GM23338 (cell line): ENCODE measurements around the gene MUC5B. TPM values are rescaled to one million over a fixed set of nuclear protein-coding genes. Genes with fewer than 3 reads are reported as not detected.

Experiments used
- ATAC-seq: fragments of 200-7000 bp; cut with Tn5 transposase; 3 replicates; pipeline ENCODE4 v1.9.1; 2020
- DNase-seq: peaks from one replicate; pipeline ENCODE4 v3.0.0-alpha.2; 2015; ENCODE audit warnings: low spot score
- H2AFZ ChIP-seq: fragments of 200-600 bp; sonication (generic); 2 replicates; pipeline ENCODE4 v1.8.0; 2016; ENCODE audit warnings: antibody characterized with exemption, mild to moderate bottlenecking, moderate library complexity
- H3F3A ChIP-seq: fragments of 200-600 bp; sonication (generic); replicated peaks from 2 replicates; pipeline ENCODE4 v1.8.0; 2017; ENCODE audit warnings: antibody characterized with exemption, mixed run types, low read depth
- H3K27ac ChIP-seq: fragments of 200-600 bp; sonication (generic); 2 replicates; pipeline ENCODE4 v1.6.1; 2016; ENCODE audit warnings: low read depth
- H3K27me3 ChIP-seq: fragments of 200-600 bp; sonication (generic); 2 replicates; pipeline ENCODE4 v1.8.0; 2016; ENCODE audit warnings: mild to moderate bottlenecking, mixed run types, moderate library complexity; ENCODE audit not compliant: insufficient read depth
- H3K36me3 ChIP-seq: fragments of 200-600 bp; sonication (generic); 2 replicates; pipeline ENCODE4 v1.8.0; 2016; ENCODE audit warnings: mild to moderate bottlenecking; ENCODE audit not compliant: insufficient read depth
- H3K4me1 ChIP-seq: fragments of 200-600 bp; sonication (generic); 2 replicates; pipeline ENCODE4 v1.8.0; 2016; ENCODE audit warnings: mild to moderate bottlenecking, moderate library complexity; ENCODE audit not compliant: insufficient read depth
- H3K4me2 ChIP-seq: fragments of 200-600 bp; sonication (generic); 2 replicates; pipeline ENCODE4 v1.7.1; 2017; ENCODE audit warnings: mixed run types
- H3K4me3 ChIP-seq: fragments of 200-600 bp; sonication (generic); 2 replicates; pipeline ENCODE4 v1.6.1; 2016; ENCODE audit warnings: mixed run types
- H3K79me2 ChIP-seq: fragments of 200-600 bp; sonication (generic); replicated peaks from 2 replicates; pipeline ENCODE4 v1.8.0; 2017; ENCODE audit warnings: mild to moderate bottlenecking; ENCODE audit not compliant: insufficient read depth
- H3K9me2 ChIP-seq: fragments of 200-600 bp; sonication (generic); 2 replicates; pipeline ENCODE4 v1.8.0; 2017; ENCODE audit not compliant: insufficient read depth
- H4K20me1 ChIP-seq: fragments of 200-600 bp; sonication (generic); replicated peaks from 2 replicates; pipeline ENCODE4 v1.8.0; 2017; ENCODE audit warnings: mild to moderate bottlenecking; ENCODE audit not compliant: insufficient read depth
- H3K27ac Mint-ChIP-seq: 2 replicates; pipeline ENCODE4 v1.8.0; 2020; ENCODE audit warnings: inconsistent platforms, mild to moderate bottlenecking, moderate library complexity, mixed read lengths
- H3K27me3 Mint-ChIP-seq: 3 replicates; pipeline ENCODE4 v1.8.0; 2022; ENCODE audit warnings: low read depth, mild to moderate bottlenecking, moderate library complexity, mixed read lengths, inconsistent platforms; ENCODE audit not compliant: insufficient read depth, poor library complexity
- H3K36me3 Mint-ChIP-seq: 3 replicates; pipeline ENCODE4 v1.8.0; 2021; ENCODE audit warnings: low read depth, mild to moderate bottlenecking, inconsistent platforms, moderate library complexity, mixed read lengths
- H3K4me1 Mint-ChIP-seq: 3 replicates; pipeline ENCODE4 v1.8.0; 2020; ENCODE audit warnings: mild to moderate bottlenecking, inconsistent platforms, mixed read lengths
- H3K4me3 Mint-ChIP-seq: 3 replicates; pipeline ENCODE4 v1.8.0; 2021; ENCODE audit warnings: moderate library complexity, mild to moderate bottlenecking, inconsistent platforms, mixed read lengths
- H3K9me3 Mint-ChIP-seq: 3 replicates; pipeline ENCODE4 v1.8.0; 2020; ENCODE audit warnings: moderate library complexity, mild to moderate bottlenecking, inconsistent platforms, mixed read lengths
- POLR2AphosphoS5 ChIP-seq: IDR thresholded peaks from 2 replicates; pipeline ENCODE4 v1.6.1; 2016; ENCODE audit warnings: antibody characterized with exemption, low read depth
- polyA plus RNA-seq: library from polyadenylated mRNA; unstranded; fragments of >200 nt; fragmentation: Nextera tagmentation; extraction: Ambion mirVana; gene quantifications from 2 replicates; pipeline ENCODE4 v1.2.1, GENCODE V29; 2016
- total RNA-seq: library from RNA; depleted of rRNA; stranded (reverse); fragments of >200 nt; shearing (Covaris generic); gene quantifications from 2 replicates; pipeline ENCODE4 v1.2.3, GENCODE V29; 2014
- TF ChIP-seq, protein P1 (sequence below): fragments of 250-450 bp; sonication (Bioruptor Pico); IDR thresholded peaks from 2 replicates; pipeline ENCODE4 v1.5.0; 2020; ENCODE audit warnings: mild to moderate bottlenecking, moderate library complexity

The MUC5B gene
- total and polyA plus RNA-seq, 2 experiments from 2014 or later: 0.18 to 0.90 TPM

DNA sequence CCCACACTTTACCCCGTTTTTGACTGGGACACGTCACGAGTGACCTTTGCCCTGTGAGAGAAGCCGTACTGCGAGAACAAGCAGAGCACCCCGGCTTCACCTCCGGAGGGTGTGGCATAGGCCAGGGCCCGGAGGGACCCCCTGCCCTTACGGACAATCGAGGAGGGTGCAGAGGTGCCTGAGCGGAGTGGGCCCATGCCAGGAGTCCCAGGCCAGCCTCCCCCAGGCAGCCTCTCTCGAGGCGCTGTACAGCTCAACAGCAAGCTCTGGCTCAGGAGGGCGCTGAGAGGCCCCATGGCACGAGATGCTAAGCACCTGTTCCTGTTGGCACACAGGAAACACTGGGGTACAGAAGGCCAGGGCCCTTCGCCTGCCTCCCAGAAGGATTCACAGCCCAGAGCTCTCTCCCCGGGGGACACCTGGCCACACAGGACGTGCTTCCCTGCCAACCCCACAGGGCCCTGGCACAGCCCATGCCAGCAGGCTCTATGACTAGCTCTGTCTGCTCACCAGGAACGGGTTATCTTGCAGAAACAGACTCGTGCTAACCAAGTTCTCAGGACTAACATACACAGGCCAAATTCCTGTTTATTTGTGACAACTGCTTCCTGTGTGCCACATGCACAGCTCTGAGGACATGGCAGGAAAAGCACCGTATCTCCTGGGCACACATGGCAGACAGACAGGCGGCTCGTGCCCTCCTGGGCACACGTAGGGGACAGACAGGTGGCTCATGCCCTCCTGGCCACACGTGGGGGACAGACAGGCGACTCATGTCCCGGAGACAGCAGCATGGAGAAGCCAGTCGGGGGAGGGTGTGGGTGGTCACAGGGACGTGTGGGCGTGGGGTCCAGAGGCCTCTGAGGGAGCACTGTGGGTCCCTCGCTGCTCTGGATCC, 75.0 kb downstream of the MUC5B start:
- Mint-ChIP-seq H3K36me3 (peaks cover 5% of the 10 kb centered on the region; the same call in 2 of the 3 replicates), H3K4me3 (no peak overlapping the region), H3K9me3 (no peaks in the 10 kb centered on the region), H3K27me3 (no peaks in the 10 kb centered on the region), H3K27ac (no peak overlapping the region), H3K4me1 (peaks cover 24% of the 10 kb centered on the region)
- TF ChIP-seq, protein P1, sequence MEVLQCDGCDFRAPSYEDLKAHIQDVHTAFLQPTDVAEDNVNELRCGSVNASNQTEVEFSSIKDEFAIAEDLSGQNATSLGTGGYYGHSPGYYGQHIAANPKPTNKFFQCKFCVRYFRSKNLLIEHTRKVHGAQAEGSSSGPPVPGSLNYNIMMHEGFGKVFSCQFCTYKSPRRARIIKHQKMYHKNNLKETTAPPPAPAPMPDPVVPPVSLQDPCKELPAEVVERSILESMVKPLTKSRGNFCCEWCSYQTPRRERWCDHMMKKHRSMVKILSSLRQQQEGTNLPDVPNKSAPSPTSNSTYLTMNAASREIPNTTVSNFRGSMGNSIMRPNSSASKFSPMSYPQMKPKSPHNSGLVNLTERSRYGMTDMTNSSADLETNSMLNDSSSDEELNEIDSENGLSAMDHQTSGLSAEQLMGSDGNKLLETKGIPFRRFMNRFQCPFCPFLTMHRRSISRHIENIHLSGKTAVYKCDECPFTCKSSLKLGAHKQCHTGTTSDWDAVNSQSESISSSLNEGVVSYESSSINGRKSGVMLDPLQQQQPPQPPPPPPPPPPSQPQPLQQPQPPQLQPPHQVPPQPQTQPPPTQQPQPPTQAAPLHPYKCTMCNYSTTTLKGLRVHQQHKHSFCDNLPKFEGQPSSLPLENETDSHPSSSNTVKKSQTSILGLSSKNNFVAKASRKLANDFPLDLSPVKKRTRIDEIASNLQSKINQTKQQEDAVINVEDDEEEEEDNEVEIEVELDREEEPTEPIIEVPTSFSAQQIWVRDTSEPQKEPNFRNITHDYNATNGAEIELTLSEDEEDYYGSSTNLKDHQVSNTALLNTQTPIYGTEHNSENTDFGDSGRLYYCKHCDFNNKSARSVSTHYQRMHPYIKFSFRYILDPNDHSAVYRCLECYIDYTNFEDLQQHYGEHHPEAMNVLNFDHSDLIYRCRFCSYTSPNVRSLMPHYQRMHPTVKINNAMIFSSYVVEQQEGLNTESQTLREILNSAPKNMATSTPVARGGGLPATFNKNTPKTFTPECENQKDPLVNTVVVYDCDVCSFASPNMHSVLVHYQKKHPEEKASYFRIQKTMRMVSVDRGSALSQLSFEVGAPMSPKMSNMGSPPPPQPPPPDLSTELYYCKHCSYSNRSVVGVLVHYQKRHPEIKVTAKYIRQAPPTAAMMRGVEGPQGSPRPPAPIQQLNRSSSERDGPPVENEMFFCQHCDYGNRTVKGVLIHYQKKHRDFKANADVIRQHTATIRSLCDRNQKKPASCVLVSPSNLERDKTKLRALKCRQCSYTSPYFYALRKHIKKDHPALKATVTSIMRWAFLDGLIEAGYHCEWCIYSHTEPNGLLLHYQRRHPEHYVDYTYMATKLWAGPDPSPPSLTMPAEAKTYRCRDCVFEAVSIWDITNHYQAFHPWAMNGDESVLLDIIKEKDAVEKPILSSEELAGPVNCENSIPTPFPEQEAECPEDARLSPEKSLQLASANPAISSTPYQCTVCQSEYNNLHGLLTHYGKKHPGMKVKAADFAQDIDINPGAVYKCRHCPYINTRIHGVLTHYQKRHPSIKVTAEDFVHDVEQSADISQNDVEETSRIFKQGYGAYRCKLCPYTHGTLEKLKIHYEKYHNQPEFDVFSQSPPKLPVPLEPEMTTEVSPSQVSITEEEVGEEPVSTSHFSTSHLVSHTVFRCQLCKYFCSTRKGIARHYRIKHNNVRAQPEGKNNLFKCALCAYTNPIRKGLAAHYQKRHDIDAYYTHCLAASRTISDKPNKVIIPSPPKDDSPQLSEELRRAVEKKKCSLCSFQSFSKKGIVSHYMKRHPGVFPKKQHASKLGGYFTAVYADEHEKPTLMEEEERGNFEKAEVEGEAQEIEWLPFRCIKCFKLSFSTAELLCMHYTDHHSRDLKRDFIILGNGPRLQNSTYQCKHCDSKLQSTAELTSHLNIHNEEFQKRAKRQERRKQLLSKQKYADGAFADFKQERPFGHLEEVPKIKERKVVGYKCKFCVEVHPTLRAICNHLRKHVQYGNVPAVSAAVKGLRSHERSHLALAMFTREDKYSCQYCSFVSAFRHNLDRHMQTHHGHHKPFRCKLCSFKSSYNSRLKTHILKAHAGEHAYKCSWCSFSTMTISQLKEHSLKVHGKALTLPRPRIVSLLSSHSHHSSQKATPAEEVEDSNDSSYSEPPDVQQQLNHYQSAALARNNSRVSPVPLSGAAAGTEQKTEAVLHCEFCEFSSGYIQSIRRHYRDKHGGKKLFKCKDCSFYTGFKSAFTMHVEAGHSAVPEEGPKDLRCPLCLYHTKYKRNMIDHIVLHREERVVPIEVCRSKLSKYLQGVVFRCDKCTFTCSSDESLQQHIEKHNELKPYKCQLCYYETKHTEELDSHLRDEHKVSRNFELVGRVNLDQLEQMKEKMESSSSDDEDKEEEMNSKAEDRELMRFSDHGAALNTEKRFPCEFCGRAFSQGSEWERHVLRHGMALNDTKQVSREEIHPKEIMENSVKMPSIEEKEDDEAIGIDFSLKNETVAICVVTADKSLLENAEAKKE (CRISPR knock-in tag): no peak
- no peak for TF ChIP-seq POLR2AphosphoS5
- no peaks in the 10 kb centered on the region; the same call in 1 of the 2 replicates for H4K20me1 ChIP-seq
- no peaks in the 10 kb centered on the region for H3K36me3 ChIP-seq
- DNase-seq (no peak), ATAC-seq (no peak)
- H3K27ac ChIP-seq: no peak overlapping the region
- no peak overlapping the region for H2AFZ ChIP-seq
- H3K27me3 ChIP-seq: no peaks in the 10 kb centered on the region
- no peak overlapping the region for H3K4me3 ChIP-seq
- no peaks in the 10 kb centered on the region for H3K9me2 ChIP-seq
- no peak overlapping the region for H3K4me2 ChIP-seq
- H3F3A ChIP-seq: 0 out of 2 replicates have a peak, but pooled peaks cover 3% of the 10 kb centered on the region
- 0 out of 2 replicates have a peak, but pooled peaks cover 2% of the 10 kb centered on the region for H3K4me1 ChIP-seq
- peaks cover 53% of the 10 kb centered on the region for H3K79me2 ChIP-seq
